RWPE1 (cell line): Measurements from ENCODE around the gene ANKRD27.
"Not testable (repeated sequence)": the region's sequence is repeated elsewhere in the genome, so short reads cannot be mapped to it uniquely, and the experiment has no call there.

Experiments
- CTCF ChIA-PET: fragments of 350-600 bp; sonication (Branson Sonifier 250); formaldehyde crosslinking; extraction: SDS; loops from one replicate; lab custom pipeline; 2021; lab: Yijun Ruan, JAX
- POLR2A ChIA-PET: fragments of 400-600 bp; formaldehyde crosslinking; extraction: SDS; loops from one replicate; lab custom pipeline; 2020; ENCODE audit warnings: antibody characterized with exemption; ENCODE audit not compliant: low non-redundant PET; lab: Yijun Ruan, JAX
- DNase-seq: peaks from one replicate; pipeline ENCODE4 v3.0.0; 2012; ENCODE audit warnings: low spot score
- H3K27ac ChIP-seq: fragments of 450-650 bp; 2 replicates; pipeline ENCODE4 v1.5.1; 2017
- TF ChIP-seq, protein P1 (sequence below): fragments of 450-650 bp; conservative IDR thresholded peaks from 2 replicates; pipeline ENCODE4 v1.5.1; 2017; ENCODE audit warnings: low read depth, mild to moderate bottlenecking

ANKRD27 gene

GRCh38 chr19:32599258-32599657 is 75.7 kb downstream of the ANKRD27 start:
- POLR2A ChIA-PET, result no interaction called here
- TF ChIP-seq, protein P1, sequence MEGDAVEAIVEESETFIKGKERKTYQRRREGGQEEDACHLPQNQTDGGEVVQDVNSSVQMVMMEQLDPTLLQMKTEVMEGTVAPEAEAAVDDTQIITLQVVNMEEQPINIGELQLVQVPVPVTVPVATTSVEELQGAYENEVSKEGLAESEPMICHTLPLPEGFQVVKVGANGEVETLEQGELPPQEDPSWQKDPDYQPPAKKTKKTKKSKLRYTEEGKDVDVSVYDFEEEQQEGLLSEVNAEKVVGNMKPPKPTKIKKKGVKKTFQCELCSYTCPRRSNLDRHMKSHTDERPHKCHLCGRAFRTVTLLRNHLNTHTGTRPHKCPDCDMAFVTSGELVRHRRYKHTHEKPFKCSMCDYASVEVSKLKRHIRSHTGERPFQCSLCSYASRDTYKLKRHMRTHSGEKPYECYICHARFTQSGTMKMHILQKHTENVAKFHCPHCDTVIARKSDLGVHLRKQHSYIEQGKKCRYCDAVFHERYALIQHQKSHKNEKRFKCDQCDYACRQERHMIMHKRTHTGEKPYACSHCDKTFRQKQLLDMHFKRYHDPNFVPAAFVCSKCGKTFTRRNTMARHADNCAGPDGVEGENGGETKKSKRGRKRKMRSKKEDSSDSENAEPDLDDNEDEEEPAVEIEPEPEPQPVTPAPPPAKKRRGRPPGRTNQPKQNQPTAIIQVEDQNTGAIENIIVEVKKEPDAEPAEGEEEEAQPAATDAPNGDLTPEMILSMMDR, result no peak
- CTCF ChIA-PET, result no interaction called here
- no peak overlapping the region for H3K27ac ChIP-seq
- no peak for DNase-seq

DNA sequence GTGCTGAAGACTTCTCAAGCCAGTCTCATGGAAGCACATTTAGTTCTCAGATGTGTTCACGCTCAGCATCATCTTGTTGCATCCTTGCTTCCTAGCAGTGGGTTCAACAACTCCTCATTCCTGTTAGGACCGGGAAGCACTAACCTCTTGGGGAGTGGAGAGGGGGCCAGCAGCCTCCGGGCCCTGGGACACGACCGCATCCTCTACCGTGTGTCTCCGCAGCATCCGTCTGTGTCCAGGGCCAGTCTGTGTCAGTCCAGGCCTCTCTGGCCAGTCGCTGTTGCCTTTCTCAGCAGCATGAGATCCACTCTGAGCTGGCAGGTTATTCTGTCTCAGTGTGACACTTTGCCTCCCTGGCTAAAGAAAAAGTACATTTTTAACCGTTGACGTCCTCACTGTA is 77.0 kb downstream of the ANKRD27 start:
- ChIA-PET CTCF (no interaction called here), POLR2A (no interaction called here)
- no peak overlapping the region for H3K27ac ChIP-seq
- TF ChIP-seq, protein P1, result no peak
- DNase-seq, result no peak

- no peak overlapping the region for H3K27ac ChIP-seq
- DNase-seq, result no peak
- POLR2A ChIA-PET, result no interaction called here
- TF ChIP-seq, protein P1, result no peak
- CTCF ChIA-PET, result interaction anchor here (0.5 to 0.6 kb wide), 2 partner anchors 366 to 554 kb away, joined by 3 to 4 read pairs; no protein-coding TSS in a partner anchor
Measured at GRCh38 chr19:32595491-32595890, 79.5 kb downstream of the ANKRD27 start.

GRCh38 chr19:32594021-32594420 is 81.0 kb downstream of the ANKRD27 start:
- TF ChIP-seq, protein P1, result no peak
- no peak overlapping the region for H3K27ac ChIP-seq
- ChIA-PET POLR2A (no interaction called here), CTCF (no interaction called here)
- no peak for DNase-seq

GRCh38 chr19:32587747-32588504 is 87.1 kb downstream of the ANKRD27 start:
- CTCF ChIA-PET, POLR2A ChIA-PET, H3K27ac ChIP-seq, DNase-seq: not testable (repeated sequence)

DNA sequence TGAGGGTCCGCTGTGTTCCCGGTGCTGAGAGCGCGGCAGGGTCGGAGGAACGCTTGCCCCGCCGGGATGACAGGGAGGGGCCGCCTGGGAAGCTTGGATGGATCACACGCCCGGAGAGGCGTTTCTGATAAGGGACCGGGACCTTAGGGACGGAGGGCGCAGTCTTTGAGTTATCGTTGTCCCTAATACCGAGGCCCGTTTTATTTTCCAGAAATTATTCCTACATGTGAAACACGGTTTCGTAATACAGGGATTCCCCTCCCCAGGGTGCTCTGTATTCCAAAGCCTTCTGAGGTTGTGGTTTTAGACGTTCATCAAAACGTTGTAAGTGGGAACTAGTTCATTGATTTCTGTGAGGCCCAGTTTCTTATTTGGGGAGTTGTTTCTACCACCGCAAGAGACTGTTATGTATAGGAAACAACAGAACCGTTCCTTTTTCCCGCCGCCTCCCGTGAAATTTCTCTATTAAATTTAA is 93.2 kb downstream of the ANKRD27 start:
- TF ChIP-seq, protein P1, result no peak
- peak overlapping the region; percentile 80 for H3K27ac ChIP-seq
- CTCF ChIA-PET, result interaction anchor here (0.7 to 0.8 kb wide), 2 partner anchors 85 to 1899 kb away, joined by 3 read pairs; no protein-coding TSS in a partner anchor
- DNase-seq, result peak; percentile 23
- POLR2A ChIA-PET, result no interaction called here
